Astrocyte (in vitro differentiated cells and primary cell): ENCODE results near the gene E2F1. TPM values are rescaled to one million over a fixed set of nuclear protein-coding genes. Genes with fewer than 3 reads are reported as not detected.

ENCODE experiments used
- DNase-seq: peaks from one replicate; pipeline ENCODE4 v3.0.0-alpha.2; 2010; ENCODE audit warnings: low read depth
- FAIRE-seq: peaks from 2 replicates; lab custom pipeline; 2011; peaks lifted over from hg19 to GRCh38; lab: Jason Lieb, UNC
- H2AFZ ChIP-seq: 2 replicates; pipeline ENCODE4 v1.6.0; 2012; ENCODE audit warnings: low read depth, low read length, inconsistent platforms
- H3K27ac ChIP-seq: 2 replicates; pipeline ENCODE4 v1.5.1; 2011; ENCODE audit warnings: low read depth, low read length, inconsistent platforms
- H3K27me3 ChIP-seq: 2 replicates; pipeline ENCODE4 v1.6.0; 2011; ENCODE audit warnings: low read length, inconsistent platforms; ENCODE audit not compliant: insufficient read depth
- H3K36me3 ChIP-seq: 2 replicates; pipeline ENCODE4 v1.5.1; 2011; ENCODE audit warnings: low read length, inconsistent platforms; ENCODE audit not compliant: insufficient read depth
- H3K4me1 ChIP-seq: 2 replicates; pipeline ENCODE4 v1.5.1; 2011; ENCODE audit warnings: low read length, inconsistent platforms; ENCODE audit not compliant: insufficient read depth
- H3K4me2 ChIP-seq: 2 replicates; pipeline ENCODE4 v1.6.0; 2012; ENCODE audit warnings: low read length, inconsistent platforms
- H3K4me3 ChIP-seq: 2 replicates; pipeline ENCODE4 v1.5.1; 2011; ENCODE audit warnings: low read depth, mild to moderate bottlenecking, low read length, inconsistent platforms; ENCODE audit not compliant: insufficient read depth
- H3K79me2 ChIP-seq: 2 replicates; pipeline ENCODE4 v1.6.0; 2012; ENCODE audit warnings: mild to moderate bottlenecking, low read length, inconsistent platforms; ENCODE audit not compliant: insufficient read depth
- H3K9ac ChIP-seq: 2 replicates; pipeline ENCODE4 v1.6.0; 2012; ENCODE audit warnings: mild to moderate bottlenecking, low read length, inconsistent platforms
- H3K9me3 ChIP-seq: 2 replicates; pipeline ENCODE4 v1.5.1; 2012; ENCODE audit warnings: low read depth, mild to moderate bottlenecking, low read length, inconsistent platforms; ENCODE audit not compliant: insufficient read depth
- H4K20me1 ChIP-seq: 2 replicates; pipeline ENCODE4 v1.6.0; 2012; ENCODE audit warnings: low read length, inconsistent platforms; ENCODE audit not compliant: insufficient read depth
- H3K27ac Mint-ChIP-seq: one replicate; pipeline ENCODE4 v1.8.0; 2021; ENCODE audit warnings: mild to moderate bottlenecking, mixed read lengths; ENCODE audit not compliant: unreplicated experiment
- H3K27me3 Mint-ChIP-seq: one replicate; pipeline ENCODE4 v1.8.0; 2021; ENCODE audit warnings: low read depth, mixed read lengths; ENCODE audit not compliant: unreplicated experiment
- H3K36me3 Mint-ChIP-seq: one replicate; pipeline ENCODE4 v1.8.0; 2021; ENCODE audit warnings: low read depth, mixed read lengths; ENCODE audit not compliant: unreplicated experiment
- H3K4me1 Mint-ChIP-seq: one replicate; pipeline ENCODE4 v1.8.0; 2021; ENCODE audit warnings: low read depth, mixed read lengths; ENCODE audit not compliant: unreplicated experiment
- H3K4me3 Mint-ChIP-seq: one replicate; pipeline ENCODE4 v1.8.0; 2021; ENCODE audit warnings: mild to moderate bottlenecking, moderate library complexity, mixed read lengths; ENCODE audit not compliant: unreplicated experiment
- H3K9me3 Mint-ChIP-seq: one replicate; pipeline ENCODE4 v1.8.0; 2021; ENCODE audit warnings: mild to moderate bottlenecking, mixed read lengths; ENCODE audit not compliant: unreplicated experiment
- EZH2 ChIP-seq: IDR thresholded peaks from 2 replicates; pipeline ENCODE4 v1.6.1; 2012; ENCODE audit warnings: mild to moderate bottlenecking, low read length, inconsistent platforms; ENCODE audit not compliant: insufficient read depth
- total RNA-seq: library from RNA; stranded (reverse); gene quantifications from 2 replicates; pipeline ENCODE4 v1.2.1, GENCODE V29; 2021
- TF ChIP-seq, protein P1 (sequence below): IDR thresholded peaks from 2 replicates; pipeline ENCODE4 v1.5.1; 2011; ENCODE audit warnings: low read depth, mild to moderate bottlenecking, inconsistent platforms, low read length, moderate library complexity; ENCODE audit not compliant: insufficient read depth

Gene E2F1
- total RNA-seq, 1 donor from 2014 or later = 2.3 TPM

DNA sequence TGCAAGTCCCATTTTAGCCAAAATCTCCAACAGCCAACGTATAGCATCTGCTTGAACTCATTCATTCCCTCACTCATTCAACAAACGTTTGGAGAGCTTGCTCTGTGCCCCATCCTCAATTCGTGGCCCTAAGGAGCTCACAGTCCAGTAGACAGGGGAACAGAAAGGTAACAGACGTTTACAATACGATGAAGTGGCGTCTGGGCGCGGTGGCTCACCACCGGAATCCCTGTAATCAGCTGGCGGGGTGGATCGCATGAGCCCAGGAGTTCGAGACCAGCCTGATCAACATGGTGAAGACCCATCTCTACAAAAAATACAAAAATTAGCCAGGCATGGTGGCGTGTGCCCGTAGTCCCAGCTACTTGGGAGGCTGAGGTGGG lies 790 bp upstream of the E2F1 start:
- Histone ChIP-seq H3K79me2 (peaks cover 10% of the 10 kb centered on the region), H3K27me3 (no peaks in the 10 kb centered on the region), H4K20me1 (peaks cover 14% of the 10 kb centered on the region), H3K9ac (peak overlapping the region; percentile 34), H3K4me2 (peak overlapping the region; percentile 84), H3K27ac (no peak overlapping the region), H2AFZ (peak overlapping the region; percentile 87), H3K9me3 (no peaks in the 10 kb centered on the region), H3K4me3 (peak overlapping the region; percentile 54), H3K4me1 (peaks cover 22% of the 10 kb centered on the region), H3K36me3 (no peaks in the 10 kb centered on the region)
- DNase-seq = no peak
- H3K9me3 Mint-ChIP-seq = no peaks in the 10 kb centered on the region
- peaks cover 3% of the 10 kb centered on the region for H3K27me3 Mint-ChIP-seq
- peak overlapping the region; percentile 75 for H3K27ac Mint-ChIP-seq
- H3K4me1 Mint-ChIP-seq = peaks cover 7% of the 10 kb centered on the region
- TF ChIP-seq, protein P1, sequence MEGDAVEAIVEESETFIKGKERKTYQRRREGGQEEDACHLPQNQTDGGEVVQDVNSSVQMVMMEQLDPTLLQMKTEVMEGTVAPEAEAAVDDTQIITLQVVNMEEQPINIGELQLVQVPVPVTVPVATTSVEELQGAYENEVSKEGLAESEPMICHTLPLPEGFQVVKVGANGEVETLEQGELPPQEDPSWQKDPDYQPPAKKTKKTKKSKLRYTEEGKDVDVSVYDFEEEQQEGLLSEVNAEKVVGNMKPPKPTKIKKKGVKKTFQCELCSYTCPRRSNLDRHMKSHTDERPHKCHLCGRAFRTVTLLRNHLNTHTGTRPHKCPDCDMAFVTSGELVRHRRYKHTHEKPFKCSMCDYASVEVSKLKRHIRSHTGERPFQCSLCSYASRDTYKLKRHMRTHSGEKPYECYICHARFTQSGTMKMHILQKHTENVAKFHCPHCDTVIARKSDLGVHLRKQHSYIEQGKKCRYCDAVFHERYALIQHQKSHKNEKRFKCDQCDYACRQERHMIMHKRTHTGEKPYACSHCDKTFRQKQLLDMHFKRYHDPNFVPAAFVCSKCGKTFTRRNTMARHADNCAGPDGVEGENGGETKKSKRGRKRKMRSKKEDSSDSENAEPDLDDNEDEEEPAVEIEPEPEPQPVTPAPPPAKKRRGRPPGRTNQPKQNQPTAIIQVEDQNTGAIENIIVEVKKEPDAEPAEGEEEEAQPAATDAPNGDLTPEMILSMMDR = no peak
- no peak for TF ChIP-seq EZH2
- peak overlapping the region; percentile 87 for H3K4me3 Mint-ChIP-seq
- no peak for FAIRE-seq
- H3K36me3 Mint-ChIP-seq = no peaks in the 10 kb centered on the region

DNA sequence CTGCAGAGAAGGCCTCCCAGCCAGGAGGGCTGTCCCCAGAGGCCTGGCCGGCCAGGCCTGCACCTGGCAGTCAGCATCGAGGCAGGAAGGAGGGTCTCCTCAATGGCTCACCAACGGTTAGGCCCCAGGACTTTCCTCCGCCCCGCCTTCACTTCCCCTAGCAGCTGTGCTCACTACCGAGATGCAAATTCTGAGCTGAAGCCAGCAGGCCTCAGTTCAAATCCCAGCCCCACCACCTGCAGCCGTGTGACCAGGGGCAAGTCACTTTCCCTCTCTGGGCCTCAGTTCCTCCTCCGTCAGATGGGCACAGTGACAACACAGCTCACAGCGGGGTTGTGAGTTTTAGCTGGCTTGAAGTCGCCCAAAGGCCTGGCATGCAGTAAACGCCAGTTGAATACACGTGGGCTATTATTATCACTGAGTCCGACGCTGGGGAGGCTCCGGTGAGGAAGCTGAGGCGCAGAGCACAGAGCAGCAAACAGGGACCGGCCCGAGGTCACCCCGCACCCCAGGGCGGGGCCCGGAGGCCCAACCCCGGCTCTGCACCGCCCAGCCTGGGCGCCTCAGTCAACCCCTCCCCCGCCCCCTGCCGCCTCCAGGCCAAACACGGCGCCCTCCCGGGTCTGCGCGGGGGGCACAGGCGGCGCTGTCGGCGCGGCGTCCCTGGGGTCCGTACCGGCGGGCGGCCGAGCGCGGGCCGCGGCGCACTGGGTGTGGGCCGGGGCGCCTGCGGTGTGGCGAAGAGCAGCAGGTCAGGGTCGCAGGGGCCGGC lies 671 bp downstream of the E2F1 start:
- H3K4me2 ChIP-seq = peak overlapping the region; percentile 85
- no peaks in the 10 kb centered on the region for H3K27me3 ChIP-seq
- no peak overlapping the region for H3K27ac ChIP-seq
- H3K4me1 ChIP-seq = peaks cover 22% of the 10 kb centered on the region
- Mint-ChIP-seq H3K36me3 (no peaks in the 10 kb centered on the region), H3K4me1 (peaks cover 7% of the 10 kb centered on the region), H3K27me3 (peaks cover 7% of the 10 kb centered on the region), H3K9me3 (no peaks in the 10 kb centered on the region), H3K27ac (no peak overlapping the region), H3K4me3 (peak overlapping the region; percentile 75)
- FAIRE-seq (no peak), DNase-seq (no peak)
- H3K9me3 ChIP-seq = no peaks in the 10 kb centered on the region
- H4K20me1 ChIP-seq = peaks cover 23% of the 10 kb centered on the region
- H3K36me3 ChIP-seq = no peaks in the 10 kb centered on the region
- TF ChIP-seq, protein P1 = no peak
- no peak for TF ChIP-seq EZH2
- peaks cover 10% of the 10 kb centered on the region for H3K79me2 ChIP-seq
- peak overlapping the region; percentile 65 for H3K9ac ChIP-seq
- H2AFZ ChIP-seq = peak overlapping the region; percentile 42
- peak overlapping the region; percentile 53 for H3K4me3 ChIP-seq
